H9 (cell line): ENCODE measurements around the gene C5AR1. TPM values are rescaled to one million over a fixed set of nuclear protein-coding genes. Genes with fewer than 3 reads are reported as not detected.

Source experiments
- DNase-seq: peaks from one replicate; pipeline ENCODE4 v3.0.0-alpha.2; 2017
- H2AFZ ChIP-seq: one replicate; pipeline ENCODE4 v1.6.1; 2013; ENCODE audit warnings: mild to moderate bottlenecking, low read length, control low read depth, moderate library complexity
- H2AK5ac ChIP-seq: 2 replicates; pipeline ENCODE4 v1.6.1; 2013; ENCODE audit warnings: low read length, control low read depth, mixed read lengths; ENCODE audit not compliant: insufficient read length
- H2BK120ac ChIP-seq: one replicate; pipeline ENCODE4 v1.6.1; 2013; ENCODE audit warnings: low read depth, mild to moderate bottlenecking, low read length, control low read depth, inconsistent platforms; ENCODE audit not compliant: poor library complexity, severe bottlenecking
- H2BK12ac ChIP-seq: 2 replicates; pipeline ENCODE4 v1.6.1; 2013; ENCODE audit warnings: low read length, control low read depth, mixed read lengths, low read depth; ENCODE audit not compliant: insufficient read length
- H2BK15ac ChIP-seq: 2 replicates; pipeline ENCODE4 v1.6.1; 2013; ENCODE audit warnings: low read depth, low read length, control low read depth
- H2BK20ac ChIP-seq: one replicate; pipeline ENCODE4 v1.6.1; 2013; ENCODE audit warnings: low read depth, mild to moderate bottlenecking, low read length, control low read depth, inconsistent platforms; ENCODE audit not compliant: poor library complexity, severe bottlenecking
- H2BK5ac ChIP-seq: 2 replicates; pipeline ENCODE4 v1.6.1; 2013; ENCODE audit warnings: low read length, control low read depth, mixed read lengths; ENCODE audit not compliant: insufficient read length
- H3K14ac ChIP-seq: 2 replicates; pipeline ENCODE4 v1.6.1; 2013; ENCODE audit warnings: low read length, control low read depth; ENCODE audit not compliant: insufficient read depth
- H3K18ac ChIP-seq: 2 replicates; pipeline ENCODE4 v1.6.1; 2013; ENCODE audit warnings: low read depth, mild to moderate bottlenecking, mixed read lengths, low read length, control low read depth; ENCODE audit not compliant: insufficient read length
- H3K23ac ChIP-seq: 2 replicates; pipeline ENCODE4 v1.6.1; 2013; ENCODE audit warnings: low read length, control low read depth, mixed read lengths, low read depth; ENCODE audit not compliant: insufficient read length
- H3K23me2 ChIP-seq: 2 replicates; pipeline ENCODE4 v1.6.1; 2013; ENCODE audit warnings: low read depth, mild to moderate bottlenecking, mixed read lengths, low read length, control low read depth; ENCODE audit not compliant: insufficient read length, poor library complexity, severe bottlenecking
- H3K27ac ChIP-seq: 2 replicates; pipeline ENCODE4 v1.5.1; 2013; ENCODE audit warnings: low read length, control low read depth, mixed read lengths, low read depth; ENCODE audit not compliant: insufficient read length
- H3K27me3 ChIP-seq: 2 replicates; pipeline ENCODE4 v1.6.1; 2013; ENCODE audit warnings: low read length, control low read depth, inconsistent platforms; ENCODE audit not compliant: insufficient read depth
- H3K4ac ChIP-seq: 2 replicates; pipeline ENCODE4 v1.6.1; 2013; ENCODE audit warnings: low read depth, mild to moderate bottlenecking, control low read depth, inconsistent platforms, low read length, moderate library complexity
- H3K4me1 ChIP-seq: 2 replicates; pipeline ENCODE4 v1.6.1; 2013; ENCODE audit warnings: low read length, control low read depth, inconsistent platforms; ENCODE audit not compliant: insufficient read depth
- H3K4me2 ChIP-seq: 2 replicates; pipeline ENCODE4 v1.6.1; 2013; ENCODE audit warnings: low read length, control low read depth, mixed read lengths; ENCODE audit not compliant: insufficient read length, insufficient read depth
- H3K56ac ChIP-seq: 2 replicates; pipeline ENCODE4 v1.6.1; 2013; ENCODE audit warnings: low read depth, mild to moderate bottlenecking, mixed read lengths, low read length, control low read depth; ENCODE audit not compliant: insufficient read length
- H3K79me1 ChIP-seq: 2 replicates; pipeline ENCODE4 v1.6.1; 2013; ENCODE audit warnings: low read depth, mild to moderate bottlenecking, moderate library complexity, low read length, control low read depth, inconsistent platforms; ENCODE audit not compliant: insufficient read depth, poor library complexity, severe bottlenecking
- H3K79me2 ChIP-seq: 2 replicates; pipeline ENCODE4 v1.6.1; 2013; ENCODE audit warnings: low read length, control low read depth, inconsistent platforms; ENCODE audit not compliant: insufficient read depth
- H3K9ac ChIP-seq: 2 replicates; pipeline ENCODE4 v1.6.1; 2013; ENCODE audit warnings: low read length, control low read depth, mixed read lengths; ENCODE audit not compliant: insufficient read length; ENCODE audit errors: extremely low read depth
- H3K9me3 ChIP-seq: one replicate; pipeline ENCODE4 v1.6.1; 2013; ENCODE audit warnings: low read depth, low read length, inconsistent platforms; ENCODE audit not compliant: control insufficient read depth
- H3T11ph ChIP-seq: one replicate; pipeline ENCODE4 v1.6.1; 2013; ENCODE audit warnings: mild to moderate bottlenecking, low read length, control low read depth, inconsistent platforms
- H4K20me1 ChIP-seq: one replicate; pipeline ENCODE4 v1.6.1; 2013; ENCODE audit not compliant: control insufficient read depth, insufficient read length, insufficient read depth
- H4K5ac ChIP-seq: 2 replicates; pipeline ENCODE4 v1.6.1; 2013; ENCODE audit warnings: low read depth, mild to moderate bottlenecking, mixed read lengths, low read length, control low read depth; ENCODE audit not compliant: insufficient read length
- H4K8ac ChIP-seq: replicated peaks from 2 replicates; pipeline ENCODE4 v1.6.1; 2013; ENCODE audit warnings: low read length, control low read depth, mixed read lengths, low read depth; ENCODE audit not compliant: insufficient read length
- H4K91ac ChIP-seq: 2 replicates; pipeline ENCODE4 v1.6.1; 2013; ENCODE audit warnings: low read depth, mild to moderate bottlenecking, moderate library complexity, mixed read lengths, low read length, control low read depth; ENCODE audit not compliant: insufficient read length
- H3K27ac Mint-ChIP-seq, 3 experiments: 2 replicates in 2 of 3; 3 replicates in 1 of 3; pipeline ENCODE4 v1.8.0; 2020 to 2021; ENCODE audit warnings: mixed read lengths in 3 of 3, mild to moderate bottlenecking in 1 of 3, moderate library complexity in 1 of 3
- H3K27me3 Mint-ChIP-seq: 2 replicates; pipeline ENCODE4 v1.8.0; 2021; ENCODE audit warnings: low read depth, mild to moderate bottlenecking, moderate library complexity, mixed read lengths
- H3K36me3 Mint-ChIP-seq, 3 experiments: 2 replicates in 2 of 3; 3 replicates in 1 of 3; pipeline ENCODE4 v1.8.0; 2020 to 2021; ENCODE audit warnings: low read depth in 3 of 3, mixed read lengths in 3 of 3; ENCODE audit not compliant: insufficient read depth in 1 of 3
- H3K4me1 Mint-ChIP-seq, 2 experiments: 2 replicates each; pipeline ENCODE4 v1.8.0; 2020; ENCODE audit warnings: mixed read lengths in 2 of 2
- H3K4me3 Mint-ChIP-seq, 2 experiments: 2 replicates in 1 of 2; 3 replicates in 1 of 2; pipeline ENCODE4 v1.8.0; 2020 to 2021; ENCODE audit warnings: mild to moderate bottlenecking in 2 of 2, mixed read lengths in 2 of 2, moderate library complexity in 1 of 2
- H3K9me3 Mint-ChIP-seq, 2 experiments: 2 replicates in 1 of 2; 3 replicates in 1 of 2; pipeline ENCODE4 v1.8.0; 2020; ENCODE audit warnings: mild to moderate bottlenecking in 2 of 2, mixed read lengths in 2 of 2, moderate library complexity in 1 of 2
- WGBS: extraction: QIAGEN DNeasy Blood & Tissue Kit; methylation state at CpG from one replicate; pipeline ENCODE4 v1.1.7; 2013; ENCODE audit warnings: missing lambda C conversion rate, low lambda C conversion rate, mixed read lengths; ENCODE audit not compliant: insufficient read length; ENCODE audit errors: extremely low coverage; 5-methylcytosine and 5-hydroxymethylcytosine counted together
- total RNA-seq: library from RNA; stranded (reverse); gene quantifications from 2 replicates; pipeline ENCODE4 v1.2.1, GENCODE V29; 2021
- TF ChIP-seq, protein P1 (sequence below): fragments of 200-600 bp; sonication (generic); conservative IDR thresholded peaks from 3 replicates; pipeline ENCODE4 v1.8.0; 2021; ENCODE audit warnings: antibody characterized with exemption, mild to moderate bottlenecking

Gene C5AR1
- total RNA-seq, 1 experiment from 2014 or later: 1.8 TPM

DNA sequence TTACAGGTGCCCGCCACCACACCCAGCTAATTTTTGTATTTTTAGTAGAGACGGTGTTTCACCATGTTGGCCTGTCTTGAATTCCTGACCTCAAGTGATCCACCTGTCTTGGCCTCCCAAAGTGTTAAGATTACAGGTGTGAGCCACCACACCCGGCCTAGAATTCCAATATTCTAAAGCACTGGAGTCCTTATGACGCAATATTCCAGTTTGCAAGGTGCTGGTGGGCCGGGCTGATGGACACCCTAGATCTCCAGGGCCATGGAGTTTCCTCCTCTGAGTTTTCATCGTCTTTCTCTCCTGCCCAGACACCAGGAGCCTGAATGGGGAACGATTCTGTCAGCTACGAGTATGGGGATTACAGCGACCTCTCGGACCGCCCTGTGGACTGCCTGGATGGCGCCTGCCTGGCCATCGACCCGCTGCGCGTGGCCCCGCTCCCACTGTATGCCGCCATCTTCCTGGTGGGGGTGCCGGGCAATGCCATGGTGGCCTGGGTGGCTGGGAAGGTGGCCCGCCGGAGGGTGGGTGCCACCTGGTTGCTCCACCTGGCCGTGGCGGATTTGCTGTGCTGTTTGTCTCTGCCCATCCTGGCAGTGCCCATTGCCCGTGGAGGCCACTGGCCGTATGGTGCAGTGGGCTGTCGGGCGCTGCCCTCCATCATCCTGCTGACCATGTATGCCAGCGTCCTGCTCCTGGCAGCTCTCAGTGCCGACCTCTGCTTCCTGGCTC lies 31.0 kb downstream of the C5AR1 start:
- H3K4ac ChIP-seq: no peak overlapping the region
- H3K9me3 ChIP-seq: no peaks in the 10 kb centered on the region
- no peaks in the 10 kb centered on the region for H3K23me2 ChIP-seq
- no peak overlapping the region for H4K91ac ChIP-seq
- Mint-ChIP-seq H3K27ac (no peak overlapping the region), H3K36me3 (no peaks in the 10 kb centered on the region), H3K4me1 (peaks cover 2 to 9% of the 10 kb centered on the region in 2 experiments; a peak in 2 of 4 replicates), H3K4me3 (no peak overlapping the region), H3K27me3 (peaks cover 5% of the 10 kb centered on the region), H3K9me3 (no peaks in the 10 kb centered on the region; a peak in 1 of 5 replicates)
- H2AK5ac ChIP-seq: no peak overlapping the region
- no peaks in the 10 kb centered on the region for H3K27me3 ChIP-seq
- H2BK5ac ChIP-seq: no peak overlapping the region
- no peak overlapping the region for H4K5ac ChIP-seq
- H3K23ac ChIP-seq: no peak overlapping the region
- TF ChIP-seq, protein P1, sequence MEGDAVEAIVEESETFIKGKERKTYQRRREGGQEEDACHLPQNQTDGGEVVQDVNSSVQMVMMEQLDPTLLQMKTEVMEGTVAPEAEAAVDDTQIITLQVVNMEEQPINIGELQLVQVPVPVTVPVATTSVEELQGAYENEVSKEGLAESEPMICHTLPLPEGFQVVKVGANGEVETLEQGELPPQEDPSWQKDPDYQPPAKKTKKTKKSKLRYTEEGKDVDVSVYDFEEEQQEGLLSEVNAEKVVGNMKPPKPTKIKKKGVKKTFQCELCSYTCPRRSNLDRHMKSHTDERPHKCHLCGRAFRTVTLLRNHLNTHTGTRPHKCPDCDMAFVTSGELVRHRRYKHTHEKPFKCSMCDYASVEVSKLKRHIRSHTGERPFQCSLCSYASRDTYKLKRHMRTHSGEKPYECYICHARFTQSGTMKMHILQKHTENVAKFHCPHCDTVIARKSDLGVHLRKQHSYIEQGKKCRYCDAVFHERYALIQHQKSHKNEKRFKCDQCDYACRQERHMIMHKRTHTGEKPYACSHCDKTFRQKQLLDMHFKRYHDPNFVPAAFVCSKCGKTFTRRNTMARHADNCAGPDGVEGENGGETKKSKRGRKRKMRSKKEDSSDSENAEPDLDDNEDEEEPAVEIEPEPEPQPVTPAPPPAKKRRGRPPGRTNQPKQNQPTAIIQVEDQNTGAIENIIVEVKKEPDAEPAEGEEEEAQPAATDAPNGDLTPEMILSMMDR: no peak
- no peak overlapping the region for H2BK12ac ChIP-seq
- DNase-seq: no peak
- no peak overlapping the region for H2AFZ ChIP-seq
- no peak overlapping the region for H3K18ac ChIP-seq
- H2BK120ac ChIP-seq: no peak overlapping the region
- no peak overlapping the region for H2BK15ac ChIP-seq
- H3T11ph ChIP-seq: no peak overlapping the region
- H3K14ac ChIP-seq: no peak overlapping the region; the same call in 1 of the 2 replicates
- no peak overlapping the region for H3K4me2 ChIP-seq
- no peak overlapping the region for H3K56ac ChIP-seq
- no peak overlapping the region for H2BK20ac ChIP-seq
- H3K27ac ChIP-seq: no peak overlapping the region
- no peaks in the 10 kb centered on the region for H4K20me1 ChIP-seq
- H3K9ac ChIP-seq: no peak overlapping the region
- H4K8ac ChIP-seq: no peak overlapping the region
- no peaks in the 10 kb centered on the region for H3K4me1 ChIP-seq
- no peaks in the 10 kb centered on the region for H3K79me1 ChIP-seq
- no CpG with 5 or more reads among the region's 29 CpGs for WGBS
- no peaks in the 10 kb centered on the region for H3K79me2 ChIP-seq
